Stimulated activated naive CD4-positive, alpha-beta T cell (primary cell): ENCODE data around the gene XRCC3.
"Not testable (repeated sequence)": the region's sequence is repeated elsewhere in the genome, so short reads cannot be mapped to it uniquely, and the experiment has no call there.

Experiments
- DNase-seq, 6 experiments: peaks; one replicate each; lab custom pipeline; 2025; lab: John Stamatoyannopoulos, UW

XRCC3 gene

DNA sequence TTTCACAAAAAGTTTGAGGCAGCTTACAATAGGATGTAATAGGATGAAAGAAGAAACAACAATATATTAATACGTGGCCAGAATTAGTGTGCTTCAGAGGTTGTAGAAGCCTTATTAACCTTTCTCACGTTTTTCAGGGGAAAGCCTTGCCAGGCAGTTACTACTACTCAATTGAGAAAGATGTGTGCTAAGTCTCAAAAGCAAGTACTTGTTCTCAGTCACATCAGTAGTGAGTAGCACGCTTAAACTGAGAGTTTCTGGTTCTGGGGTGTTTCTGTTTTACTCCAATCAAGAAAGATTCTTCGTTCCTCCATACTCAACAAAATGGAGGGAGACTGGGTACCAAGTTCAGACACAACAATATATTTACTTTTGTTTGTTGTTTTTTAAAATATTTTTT lies 47.6 kb downstream of the XRCC3 start:
- no peak for DNase-seq

DNA sequence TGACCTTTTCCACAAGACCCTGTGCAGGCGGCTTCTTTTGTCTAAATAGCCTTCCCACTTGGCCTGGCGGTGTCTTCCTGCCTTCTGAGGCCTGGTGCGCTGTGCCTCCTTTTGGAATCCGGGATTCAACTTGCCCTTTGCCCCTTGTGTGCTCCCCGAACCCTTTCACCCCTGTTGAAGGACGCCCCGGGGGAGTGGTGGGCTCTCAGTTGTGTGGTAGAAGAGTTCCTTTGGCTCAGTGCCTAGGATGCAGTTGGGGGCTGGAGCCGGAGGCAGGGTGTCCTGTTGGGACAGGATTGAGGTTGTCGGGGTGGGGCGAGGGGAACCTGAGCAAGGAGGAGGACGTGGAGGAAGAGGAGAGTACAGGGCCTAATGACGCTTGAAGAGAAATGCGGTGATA lies 51.7 kb downstream of the XRCC3 start:
- DNase-seq = no peak

DNA sequence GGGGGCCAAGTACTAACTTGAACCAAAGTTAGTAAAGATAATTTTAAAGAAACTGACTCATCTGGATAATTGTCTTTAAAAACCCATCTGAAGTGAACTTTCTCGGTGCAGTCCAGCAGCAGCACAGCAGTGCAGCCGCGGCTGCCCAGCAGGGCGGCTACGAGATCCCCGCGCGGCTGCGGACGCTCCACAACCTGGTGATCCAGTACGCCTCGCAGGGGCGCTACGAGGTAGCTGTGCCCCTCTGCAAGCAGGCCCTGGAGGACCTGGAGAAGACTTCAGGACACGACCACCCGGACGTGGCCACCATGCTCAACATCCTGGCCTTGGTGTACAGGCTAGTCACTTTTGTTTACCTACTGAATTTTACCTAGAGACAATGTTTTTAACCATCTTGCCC lies 52.7 kb downstream of the XRCC3 start:
- no peak for DNase-seq

DNA sequence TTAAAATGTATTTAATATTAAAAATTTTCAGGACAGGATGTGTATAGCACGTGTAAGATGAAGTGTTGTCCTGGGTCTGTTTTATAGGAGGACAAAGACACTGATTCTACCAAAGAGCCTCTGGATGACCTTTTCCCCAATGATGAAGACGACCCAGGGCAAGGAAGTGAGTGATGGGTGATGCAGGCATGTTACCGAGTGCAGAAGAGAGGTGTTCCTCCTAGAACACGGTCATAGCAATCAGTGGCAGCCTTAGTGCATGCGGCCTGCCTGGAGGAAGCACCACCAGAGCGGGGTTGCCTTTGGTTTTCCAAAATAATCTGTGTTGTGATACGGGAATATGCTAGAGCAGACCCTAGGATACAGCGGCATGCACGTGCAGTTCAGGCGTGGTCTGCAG lies 53.2 kb downstream of the XRCC3 start:
- no peak for DNase-seq

DNA sequence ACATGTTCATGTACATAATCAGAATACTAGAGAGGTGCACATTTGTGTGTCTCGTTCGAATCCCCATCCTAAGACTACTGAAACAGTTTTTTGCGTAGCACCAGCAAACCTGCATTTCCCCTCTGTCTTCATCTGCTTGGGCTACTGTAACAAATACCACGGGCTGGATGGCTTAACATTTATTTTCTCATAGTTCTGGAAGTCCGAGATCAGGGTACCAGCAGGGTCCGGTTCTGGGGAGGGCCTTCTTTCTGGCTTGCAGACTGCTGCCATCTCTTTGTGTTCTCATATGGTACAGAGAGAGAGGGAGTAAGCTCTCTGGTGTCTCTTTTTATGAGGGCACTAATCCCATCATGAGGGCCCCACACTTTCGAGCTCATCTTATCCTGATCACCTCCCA lies 55.6 kb downstream of the XRCC3 start:
- no peak for DNase-seq

DNA sequence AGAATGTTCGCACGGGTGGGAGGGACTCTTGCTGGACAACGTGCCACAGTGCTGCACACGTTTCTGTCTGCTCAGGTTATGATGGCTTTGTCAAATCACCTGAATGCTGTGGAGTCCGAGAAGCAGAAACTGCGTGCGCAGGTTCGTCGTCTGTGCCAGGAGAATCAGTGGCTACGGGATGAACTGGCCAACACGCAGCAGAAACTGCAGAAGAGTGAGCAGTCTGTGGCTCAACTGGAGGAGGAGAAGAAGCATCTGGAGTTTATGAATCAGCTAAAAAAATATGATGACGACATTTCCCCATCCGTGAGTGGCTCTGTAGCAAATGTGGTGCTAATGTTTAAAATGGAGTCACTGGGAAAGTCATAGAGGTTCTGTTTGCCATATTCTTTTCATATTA lies 57.8 kb downstream of the XRCC3 start:
- no peak for DNase-seq

DNA sequence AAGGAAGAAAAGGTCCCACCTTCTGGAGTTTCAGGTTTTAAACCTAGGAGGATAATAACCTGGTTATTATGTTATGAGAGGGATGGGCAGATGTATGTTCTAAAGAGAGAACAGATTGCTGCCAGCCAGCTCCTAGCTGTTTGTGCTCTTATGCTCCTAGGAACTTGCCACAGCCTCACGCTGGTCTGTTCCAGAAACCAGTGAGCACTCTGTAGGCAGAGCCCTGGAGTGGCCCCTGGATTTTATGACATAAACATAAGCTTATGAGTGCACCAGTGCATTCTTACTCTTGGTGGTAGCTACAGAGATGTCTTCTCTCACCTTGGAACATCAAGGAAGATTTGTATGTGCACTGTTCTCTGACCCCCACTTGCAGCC lies 58.5 kb downstream of the XRCC3 start:
- DNase-seq = no peak

DNA sequence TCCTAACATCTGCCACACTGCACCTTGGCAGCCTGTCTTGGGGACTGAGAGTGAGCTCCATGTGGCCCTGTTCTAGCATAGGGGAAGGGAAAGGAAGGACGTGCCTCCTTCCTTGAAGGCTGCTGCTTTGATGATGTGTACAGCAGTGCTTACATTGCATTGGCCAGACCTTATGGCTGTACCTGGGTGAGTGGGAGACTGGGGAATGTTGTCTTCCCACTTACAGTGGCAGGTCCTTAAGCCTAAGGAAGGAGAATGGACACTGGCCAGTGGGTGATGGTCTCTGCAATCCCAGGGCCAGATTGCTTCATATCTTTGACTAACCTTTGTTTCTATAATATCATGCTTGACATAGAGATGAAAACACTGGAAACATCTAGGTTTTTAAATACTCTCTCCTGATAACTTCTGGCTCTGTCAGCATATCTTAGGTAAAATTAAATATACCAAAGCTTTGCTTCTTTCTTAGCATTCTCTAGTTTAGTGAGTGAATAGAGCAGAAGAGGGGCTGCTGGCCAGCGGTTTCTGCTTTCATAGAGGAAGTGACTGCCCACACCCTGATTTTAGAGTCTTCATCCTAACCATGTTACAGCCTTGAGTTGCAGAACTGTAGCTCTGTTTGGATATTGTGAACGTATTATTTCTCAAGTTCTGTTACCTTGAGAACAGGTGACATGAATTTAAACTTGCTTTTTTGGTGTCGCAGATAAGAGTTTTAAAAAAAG lies 59.1 kb downstream of the XRCC3 start:
- DNase-seq = no peak

DNA sequence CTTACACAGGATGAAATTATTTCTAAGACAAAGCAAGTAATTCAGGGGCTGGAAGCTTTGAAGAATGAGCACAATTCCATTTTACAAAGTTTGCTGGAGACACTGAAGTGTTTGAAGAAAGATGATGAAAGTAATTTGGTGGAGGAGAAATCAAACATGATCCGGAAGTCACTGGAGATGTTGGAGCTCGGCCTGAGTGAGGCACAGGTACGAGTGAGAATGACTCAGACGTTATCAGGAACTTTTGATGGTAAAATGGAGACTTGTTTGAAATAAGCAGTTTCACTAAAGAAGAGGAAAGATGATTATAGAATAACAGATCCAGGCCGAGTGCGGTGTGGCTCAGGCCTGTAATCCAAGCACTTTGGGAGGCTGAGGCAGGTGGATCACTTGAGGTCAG lies 60.6 kb downstream of the XRCC3 start:
- no peak for DNase-seq

DNA sequence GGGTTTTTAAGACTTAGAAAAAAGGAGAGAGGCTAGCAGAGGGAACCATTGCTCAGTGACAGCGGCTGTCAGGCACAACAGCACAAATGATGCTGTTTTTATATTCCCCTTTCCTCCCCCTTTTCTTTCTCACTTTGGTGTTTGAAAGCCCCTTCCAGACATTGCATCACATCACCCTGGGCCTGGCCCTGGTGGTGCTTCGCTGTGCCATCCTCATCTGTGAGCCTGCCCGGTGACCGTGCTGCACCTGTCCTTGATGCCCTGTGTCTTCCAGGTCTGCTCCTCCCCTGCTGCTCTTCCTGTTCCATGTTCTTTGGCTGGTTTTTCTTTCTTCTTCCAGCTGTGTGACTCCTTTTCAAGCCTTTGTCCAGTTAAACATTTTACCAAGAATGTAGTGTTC lies 61.4 kb downstream of the XRCC3 start:
- DNase-seq = no peak

DNA sequence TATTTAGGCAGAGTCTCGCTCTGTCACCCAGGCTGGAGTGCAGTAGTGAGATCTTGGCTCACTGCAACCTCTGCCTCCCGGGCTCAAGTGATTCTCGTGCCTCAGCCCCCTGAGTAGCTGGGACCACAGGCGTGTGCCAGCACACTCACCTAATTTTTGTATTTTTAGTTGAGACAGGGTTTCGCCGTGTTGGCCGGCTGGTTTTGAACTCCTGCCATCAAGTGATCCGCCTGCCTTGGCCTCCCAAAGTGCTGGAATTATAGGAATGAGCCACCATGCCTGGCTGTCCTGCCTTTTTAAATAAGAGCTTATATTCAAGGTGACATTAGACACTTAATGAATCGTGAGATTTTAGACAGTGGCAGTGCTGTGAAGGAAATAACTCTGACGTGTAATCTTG lies 61.9 kb downstream of the XRCC3 start:
- not testable (repeated sequence) for DNase-seq

DNA sequence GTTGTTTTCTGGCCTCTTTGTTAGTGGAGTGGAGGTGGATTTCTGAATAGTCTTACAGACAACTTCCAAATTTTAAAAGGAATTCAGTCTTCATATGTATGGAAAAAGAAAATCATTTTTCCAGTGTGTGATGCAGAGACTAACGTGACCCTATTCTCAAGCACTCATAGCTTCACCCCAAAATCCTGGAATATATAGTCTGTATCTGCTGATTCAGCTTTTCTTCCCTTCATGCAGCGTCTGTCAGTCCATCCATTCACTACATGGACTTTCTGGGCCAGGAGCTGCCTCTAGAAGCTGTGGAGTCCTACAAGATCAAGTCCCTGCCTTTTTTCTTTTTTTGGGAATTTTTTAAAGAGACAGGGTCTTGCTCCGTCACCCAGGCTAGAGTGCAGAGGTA lies 62.4 kb downstream of the XRCC3 start:
- DNase-seq = no peak

DNA sequence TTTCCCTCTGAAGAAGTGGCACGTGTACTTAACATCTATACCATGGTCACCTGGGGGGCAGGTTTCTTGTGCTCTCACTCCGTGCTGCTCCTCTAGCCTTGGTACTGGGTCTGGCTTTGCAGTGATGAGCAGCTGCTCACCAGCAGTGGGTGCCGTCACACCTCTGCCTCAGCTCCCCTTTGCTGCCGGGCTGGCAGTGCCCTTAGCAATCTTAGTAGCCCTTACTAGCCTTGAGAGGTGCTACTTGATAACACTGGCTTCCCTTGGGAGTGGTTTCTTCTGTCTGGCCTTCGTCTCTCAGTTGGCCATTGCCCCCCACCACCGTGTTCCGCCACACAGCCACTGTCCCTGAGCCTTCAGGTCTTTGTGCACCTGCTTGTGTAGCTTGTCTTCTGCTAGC lies 63.7 kb downstream of the XRCC3 start:
- DNase-seq = no peak

DNA sequence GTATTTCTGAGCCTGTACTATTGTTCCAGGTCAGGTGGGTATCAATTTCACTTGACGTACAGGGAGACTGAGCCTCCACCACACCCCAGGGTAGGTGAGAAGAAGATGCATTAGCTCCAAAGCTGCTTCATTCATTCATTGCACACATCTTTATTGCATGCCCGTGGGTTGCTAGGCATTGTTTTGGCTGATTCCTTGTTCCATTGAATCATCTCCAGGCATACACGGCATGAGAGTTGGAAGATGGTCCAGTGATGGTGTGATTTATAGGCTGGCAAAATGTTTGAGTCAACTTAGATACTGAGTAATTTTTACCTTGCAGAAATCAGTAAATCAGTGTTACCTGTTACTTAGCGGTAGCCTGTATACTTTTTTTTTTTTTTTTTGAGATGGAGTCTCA lies 65.0 kb downstream of the XRCC3 start:
- DNase-seq = no peak

DNA sequence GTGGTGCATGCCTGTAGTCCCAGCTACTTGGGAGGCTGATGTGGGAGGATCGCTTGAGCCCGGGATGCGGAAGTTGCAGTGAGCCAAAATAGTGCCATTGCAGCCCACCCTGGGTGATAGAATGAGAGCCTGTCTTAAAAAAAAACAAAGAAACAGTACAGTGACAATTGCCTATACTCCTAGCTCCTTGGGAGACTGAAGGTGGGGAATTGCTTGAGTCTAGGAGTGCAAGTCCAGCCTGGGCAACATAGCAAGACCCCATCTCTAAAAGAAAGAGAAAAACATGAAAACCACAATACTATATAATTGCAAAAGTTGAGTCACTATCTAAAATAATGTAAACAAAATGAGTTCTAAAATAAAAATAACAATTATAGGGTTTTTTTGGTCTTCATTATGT lies 66.2 kb downstream of the XRCC3 start:
- DNase-seq = no peak
